Renal cortex interstitium (tissue), 11 donors: Measurements from ENCODE around the gene CGNL1. TPM values are rescaled to one million over a fixed set of nuclear protein-coding genes. Genes with fewer than 3 reads are reported as not detected.

ENCODE experiments used
- DNase-seq, 11 donors: peaks; one replicate each; pipeline ENCODE4 v3.0.0-alpha.2; 2013; ENCODE audit warnings: low read depth in 9 of 11, low spot score in 4 of 11; ENCODE audit errors: extremely low read depth in 1 of 11
- polyA plus RNA-seq, 3 donors: library from polyadenylated mRNA; unstranded; fragments of 120-200 nt; gene quantifications; one replicate each; pipeline ENCODE4 v1.2.1, GENCODE V29; 2013; ENCODE audit not compliant: insufficient read length in 3 of 3

The CGNL1 gene
- polyA plus RNA-seq, 3 donors = 65.1 to 70.5 (median 65.3) TPM

DNA sequence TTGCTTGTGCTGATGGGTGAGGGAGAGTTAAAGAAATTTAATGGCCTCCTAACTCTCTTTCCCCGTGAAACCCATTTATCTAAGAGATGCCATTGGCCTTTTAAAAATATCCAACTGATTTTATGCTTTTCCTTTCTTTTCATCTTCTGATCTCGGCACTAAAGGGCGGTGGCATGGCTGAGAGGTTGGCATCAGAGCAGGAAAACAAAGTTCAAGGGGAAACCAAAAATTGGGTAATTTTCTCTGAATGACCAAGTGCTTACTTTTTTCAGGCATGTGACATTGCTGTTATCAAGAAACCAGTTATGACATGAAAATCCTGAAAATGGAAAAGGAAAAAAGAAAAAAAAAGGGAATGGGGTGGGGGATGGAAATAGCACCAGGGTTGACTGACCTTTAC, 3.2 kb downstream of the CGNL1 start:
- no peak for DNase-seq

- no peak for DNase-seq
Measured at GRCh38 chr15:57380854-57381253, 4.5 kb downstream of the CGNL1 start.

- DNase-seq = no peak
Measured at GRCh38 chr15:57382215-57382614, 5.9 kb downstream of the CGNL1 start.

- DNase-seq = no peak
Measured at GRCh38 chr15:57382969-57383368, 6.7 kb downstream of the CGNL1 start.

- DNase-seq = no peak
Measured at GRCh38 chr15:57384024-57384423, 7.7 kb downstream of the CGNL1 start.

- DNase-seq = no peak
Measured at GRCh38 chr15:57384816-57385215, 8.5 kb downstream of the CGNL1 start.

DNA sequence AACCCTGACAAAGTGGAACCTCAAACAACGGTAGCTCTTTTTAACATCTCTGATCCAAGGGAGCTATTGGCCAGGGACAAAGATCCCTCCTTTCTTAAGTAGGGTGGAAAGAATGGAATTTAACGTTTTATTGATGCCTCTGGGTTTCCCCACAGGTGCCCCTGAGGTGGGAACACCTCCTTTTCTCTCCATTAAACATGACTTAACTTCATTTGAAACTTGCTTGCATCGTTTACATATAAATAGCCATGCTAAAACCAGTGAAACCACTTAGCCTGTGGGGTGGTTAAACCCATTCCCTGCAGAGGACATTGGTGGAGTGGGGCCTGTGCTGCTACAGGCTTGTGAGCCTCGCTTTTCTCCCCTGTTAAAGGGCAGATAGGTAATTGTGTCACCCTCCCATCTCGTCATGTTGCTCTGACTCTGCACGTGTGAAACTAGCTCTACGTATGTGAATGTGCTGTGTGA, 9.7 kb downstream of the CGNL1 start:
- DNase-seq = no peak

DNA sequence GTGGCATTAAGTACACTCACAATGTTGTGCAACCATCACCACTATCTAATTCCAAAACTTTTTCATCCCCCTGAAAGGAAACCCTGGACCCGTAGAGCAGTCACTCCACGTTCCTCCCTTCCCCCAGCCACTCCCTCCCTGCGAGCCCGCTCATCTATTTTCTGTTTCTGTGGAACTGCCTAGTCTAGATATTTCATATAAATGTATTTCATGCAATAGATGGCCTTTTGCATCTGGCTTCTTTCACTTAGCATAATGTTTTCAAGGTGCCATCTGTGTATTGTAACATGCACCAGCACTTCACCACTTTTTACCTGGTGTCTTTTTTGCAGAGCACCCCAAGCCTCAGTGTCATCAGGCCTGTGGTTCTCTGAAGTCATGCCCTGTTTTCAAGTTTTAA, 10.7 kb downstream of the CGNL1 start:
- DNase-seq = no peak

DNA sequence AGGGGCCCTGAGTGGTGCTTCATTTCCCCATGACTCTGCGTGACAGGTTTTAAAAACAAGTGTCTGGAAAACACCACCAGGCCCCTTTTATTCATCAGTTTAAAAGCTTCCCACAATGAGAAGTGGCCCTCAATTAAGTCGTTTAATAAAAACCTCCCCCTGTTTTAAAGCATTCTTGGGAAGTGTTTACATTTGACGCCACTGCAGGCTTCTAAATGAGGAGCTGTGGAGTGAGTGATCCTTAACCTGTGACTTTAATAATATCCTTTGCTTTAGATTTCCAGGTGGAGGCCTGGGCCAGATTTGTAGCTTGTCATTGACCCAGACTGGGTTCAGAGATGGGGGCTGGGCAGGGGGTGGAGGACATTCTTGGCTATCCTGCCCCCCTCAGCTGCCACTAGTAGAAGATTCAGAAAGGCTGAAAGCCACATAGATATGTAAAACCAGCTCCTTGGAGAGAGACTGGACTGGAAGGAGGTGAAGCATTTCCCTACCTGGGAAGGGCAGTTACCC, 11.3 kb downstream of the CGNL1 start:
- DNase-seq = peak in 2 of 11 donors; percentile 40 to 66

GRCh38 chr15:57388464-57388863, 12.2 kb downstream of the CGNL1 start:
- DNase-seq = no peak

DNA sequence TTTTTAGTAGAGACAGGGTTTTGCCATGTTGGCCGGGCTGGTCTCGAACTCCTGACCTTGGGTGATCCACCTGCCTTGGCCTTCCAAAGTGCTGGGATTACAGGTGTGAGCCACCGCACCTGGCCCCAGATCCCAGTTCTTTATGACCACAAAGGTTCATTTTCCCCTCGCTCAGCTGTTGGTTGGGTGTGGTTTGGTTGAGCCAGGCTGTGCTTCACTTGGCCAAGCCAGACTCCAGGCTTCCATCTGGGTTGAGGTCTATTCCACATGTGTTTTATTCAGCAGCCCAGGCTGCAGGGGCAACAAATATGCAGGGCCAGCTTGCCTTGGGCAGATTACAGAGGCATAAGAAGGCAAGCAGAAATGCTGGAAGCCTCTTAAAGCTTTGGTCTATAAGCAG, 13.7 kb downstream of the CGNL1 start:
- DNase-seq = no peak

DNA sequence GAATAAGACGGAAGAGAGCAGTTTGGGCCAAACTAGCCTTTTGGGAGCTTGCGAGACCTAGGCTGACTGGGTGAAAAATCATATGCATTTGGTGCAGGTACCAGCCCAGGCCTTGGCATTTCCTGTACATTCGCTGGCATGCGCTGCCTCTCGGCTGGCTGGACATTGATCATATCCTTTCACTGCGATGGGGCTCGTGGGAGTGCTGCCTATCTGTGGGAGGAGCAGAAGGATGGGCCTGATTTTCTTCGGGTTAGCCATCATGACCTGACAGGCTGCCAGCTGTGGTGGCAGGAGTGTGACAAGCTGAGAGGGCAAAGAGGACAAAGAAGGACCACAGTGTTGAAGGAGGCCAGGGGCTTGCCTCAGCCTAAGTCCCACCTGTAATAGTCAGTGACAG, 14.3 kb downstream of the CGNL1 start:
- no peak for DNase-seq

DNA sequence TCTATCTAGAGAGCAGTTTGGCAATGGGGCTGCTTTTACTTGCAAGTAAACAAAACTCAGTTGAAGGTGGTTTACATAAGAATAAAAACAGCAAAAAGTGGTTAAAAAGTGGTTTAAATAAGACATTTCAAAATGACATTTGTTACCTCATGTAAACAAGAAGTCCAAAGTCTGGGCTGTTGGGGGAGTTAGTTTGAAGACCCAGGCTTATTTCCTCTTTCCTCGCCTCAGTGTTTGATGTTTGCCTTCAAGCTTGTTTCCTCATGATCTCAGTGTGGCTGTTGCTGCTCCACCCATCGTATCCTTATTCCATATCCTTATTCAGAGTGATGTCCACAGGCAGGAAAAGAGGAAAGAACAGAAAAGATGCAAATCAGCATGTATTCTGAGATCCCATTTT, 15.2 kb downstream of the CGNL1 start:
- no peak for DNase-seq

DNA sequence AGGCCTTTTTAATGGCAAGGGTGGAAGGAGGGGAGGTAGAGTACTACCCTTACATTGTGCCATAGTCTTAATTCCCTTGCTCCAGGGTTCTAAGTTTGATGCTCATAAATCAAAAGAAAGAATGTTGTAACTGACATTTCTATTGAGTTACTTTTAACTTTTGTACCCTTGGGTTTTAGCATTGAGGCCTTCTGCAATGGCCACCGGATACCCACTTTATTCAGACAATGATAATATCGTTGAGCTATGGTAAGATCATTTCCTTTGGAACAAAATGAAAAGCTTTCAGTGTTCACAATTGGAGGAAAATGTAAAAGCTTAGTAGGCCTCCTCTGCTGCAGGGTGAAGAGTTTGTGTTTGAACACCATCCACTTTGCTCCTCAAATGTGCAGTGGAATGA, 16.8 kb downstream of the CGNL1 start:
- DNase-seq = no peak

DNA sequence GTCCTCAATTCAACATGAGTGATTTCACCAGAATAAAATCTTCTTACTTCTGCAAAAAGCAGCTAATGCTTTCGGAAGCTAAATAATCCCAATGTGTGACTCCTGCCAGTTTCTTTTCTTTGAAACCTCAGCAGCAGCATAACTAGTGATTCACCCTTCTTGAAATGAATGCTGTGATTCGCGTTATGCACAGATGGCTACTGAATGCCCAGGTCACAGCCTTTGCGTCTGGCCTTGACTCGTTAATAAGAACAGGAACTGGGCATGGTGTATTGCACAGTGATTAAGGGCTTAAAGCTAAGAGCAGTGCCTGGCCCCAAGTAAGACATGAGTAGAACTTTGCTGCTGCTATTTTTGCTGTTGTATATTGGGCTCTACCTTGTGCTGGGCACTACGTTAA, 19.0 kb downstream of the CGNL1 start:
- DNase-seq = no peak

DNA sequence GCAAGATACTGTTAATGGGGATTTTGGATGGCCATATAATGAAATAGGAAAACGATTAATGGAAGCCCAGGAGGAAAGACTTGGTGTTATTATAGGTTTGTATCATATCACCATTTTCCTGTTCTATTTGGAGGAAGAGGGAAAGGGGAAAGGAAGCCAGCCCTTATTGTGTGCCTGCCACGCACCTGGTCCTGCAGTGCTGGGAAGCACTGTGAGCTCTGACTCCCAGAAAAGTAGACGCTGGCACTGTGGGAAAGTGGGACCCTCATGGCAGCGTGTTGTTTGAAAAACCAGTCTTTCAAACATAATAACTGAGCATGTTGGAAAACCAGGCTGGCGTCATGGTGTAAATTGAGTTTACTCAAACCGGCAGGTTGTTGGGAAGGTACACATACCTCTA, 22.0 kb downstream of the CGNL1 start:
- no peak for DNase-seq

GRCh38 chr15:57401546-57401945, 25.2 kb downstream of the CGNL1 start:
- no peak for DNase-seq

DNA sequence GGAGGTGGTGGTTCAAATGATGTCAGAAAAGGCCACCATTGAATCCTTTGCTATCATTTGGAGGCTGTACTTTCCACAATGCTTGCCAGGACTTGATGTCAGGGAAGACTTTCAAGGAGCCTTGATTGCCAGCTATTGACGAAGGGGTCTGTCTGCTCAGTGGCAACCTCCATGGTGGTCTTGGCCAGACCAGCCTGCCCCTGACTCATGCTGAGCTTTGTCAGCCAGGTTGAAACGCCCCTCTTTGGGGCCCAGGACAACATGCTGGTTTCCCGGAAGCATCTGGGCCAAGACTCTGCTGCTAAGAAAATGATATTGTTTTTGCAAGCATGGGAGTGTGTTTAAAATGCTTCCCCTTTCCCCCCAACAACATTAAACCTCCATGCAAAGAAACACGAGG, 26.7 kb downstream of the CGNL1 start:
- DNase-seq = no peak

DNA sequence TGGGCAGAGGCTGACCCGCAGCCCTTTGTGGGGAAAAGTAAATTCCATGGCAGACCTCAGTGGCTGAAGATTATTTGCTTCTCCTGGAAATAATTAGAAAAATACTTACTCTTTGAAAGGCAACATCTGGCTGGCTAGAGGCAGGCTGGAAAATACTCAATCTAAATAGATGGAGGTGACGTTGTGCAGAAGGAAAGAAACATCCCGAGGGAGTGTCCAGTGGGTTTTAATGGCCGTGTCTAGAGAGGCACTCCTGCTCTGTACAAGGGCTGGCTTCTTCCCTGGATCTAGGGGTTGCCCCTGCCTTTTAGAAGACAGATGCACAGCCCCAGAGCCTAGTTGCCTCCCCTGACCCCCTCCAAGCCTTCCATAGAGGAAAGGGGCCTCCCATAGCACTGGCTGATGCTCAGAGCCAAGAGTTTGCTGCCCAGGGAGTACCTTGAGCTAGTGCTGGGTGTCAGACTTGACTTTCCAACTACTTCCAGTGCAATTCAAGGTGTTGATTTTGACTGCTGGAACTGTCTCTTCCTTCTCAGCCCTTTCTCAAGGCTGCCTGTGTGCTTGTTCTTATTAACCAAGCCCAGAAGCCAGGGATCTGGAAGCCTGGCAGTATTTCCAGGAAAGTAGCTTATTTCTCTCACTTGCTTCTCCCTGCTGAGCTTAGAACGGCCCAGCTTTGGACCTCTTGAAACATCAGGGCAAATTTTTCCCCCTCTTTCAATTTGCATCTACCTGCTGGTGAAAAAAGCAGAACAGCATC, 27.4 kb downstream of the CGNL1 start:
- no peak for DNase-seq

DNA sequence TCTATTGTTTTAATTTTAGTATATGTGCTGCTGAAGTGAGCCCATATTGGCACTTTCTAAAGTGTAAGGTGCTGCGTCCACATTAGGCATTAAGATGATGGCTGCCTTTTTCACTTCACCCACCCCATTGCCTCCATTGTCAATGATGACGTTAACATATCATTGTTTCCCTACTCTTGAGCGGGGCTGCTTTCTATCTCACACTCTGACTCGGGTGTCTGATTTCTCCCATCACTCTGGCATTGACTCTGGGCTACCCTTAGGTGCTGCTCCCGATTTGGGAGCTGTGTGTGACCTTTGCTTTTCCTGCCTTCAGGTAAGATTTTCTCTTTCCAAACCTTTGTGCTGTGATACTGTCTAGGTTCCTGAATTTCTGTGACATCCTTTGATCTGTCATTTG, 28.8 kb downstream of the CGNL1 start:
- DNase-seq = no peak
